GM12878 (cell line): ENCODE data around the gene TFB1M. TPM values are rescaled to one million over a fixed set of nuclear protein-coding genes. Genes with fewer than 3 reads are reported as not detected.

Experiments used
- ATAC-seq: fragments of 200-7000 bp; cut with Tn5 transposase; 3 replicates; pipeline ENCODE4 v1.9.1; 2020; ENCODE audit warnings: mild to moderate bottlenecking, moderate library complexity
- BruUV-seq: library from RNA; stranded (reverse); fragments of 400-500 nt; replicated peaks from 2 replicates; lab custom pipeline; 2021; lab: Mats Ljungman, UMichigan
- CTCF ChIA-PET: fragments of 300-600 bp; sonication (Branson Sonifier 250); formaldehyde crosslinking; extraction: SDS; loops from one replicate; lab custom pipeline; 2021; ENCODE audit warnings: inconsistent platforms; lab: Yijun Ruan, JAX
- POLR2A ChIA-PET: fragments of 350-600 bp; formaldehyde crosslinking; extraction: SDS; loops from one replicate; lab custom pipeline; 2021; ENCODE audit warnings: inconsistent platforms; lab: Charles Lee
- RAD21 ChIA-PET: fragments of 300-600 bp; sonication (Branson Sonifier 250); formaldehyde crosslinking; loops from one replicate; lab custom pipeline; 2023; ENCODE audit warnings: antibody characterized with exemption; ENCODE audit not compliant: unreplicated experiment; lab: Charles Lee
- SMC1A ChIA-PET: fragments of 300-600 bp; sonication (Branson Sonifier 250); formaldehyde crosslinking; loops from one replicate; lab custom pipeline; 2023; ENCODE audit not compliant: unreplicated experiment, uncharacterized antibody; lab: Charles Lee
- DNase-seq: peaks from one replicate; pipeline ENCODE4 v3.0.0-alpha.2; 2011; ENCODE audit warnings: low read depth, low spot score
- FAIRE-seq: peaks from 3 replicates; lab custom pipeline; 2011; peaks lifted over from hg19 to GRCh38; lab: Jason Lieb, UNC
- H2AFZ ChIP-seq: 2 replicates; pipeline ENCODE4 v1.6.0; 2011; ENCODE audit warnings: low read depth, low read length, control low read depth; ENCODE audit not compliant: control insufficient read depth
- H3K27ac ChIP-seq: 2 replicates; pipeline ENCODE4 v1.5.1; 2011; ENCODE audit warnings: control low read depth; ENCODE audit not compliant: control insufficient read depth, insufficient read depth
- H3K27me3 ChIP-seq, 2 experiments: replicated peaks in 1 of 2; 2 replicates each; pipeline versions ENCODE4 v1.6.0 to v1.6.1; 2011; ENCODE audit warnings: low read length in 1 of 2; ENCODE audit not compliant: control insufficient read depth in 2 of 2, insufficient read depth in 2 of 2
- H3K36me3 ChIP-seq, 2 experiments: 2 replicates each; pipeline ENCODE4 v1.5.1; 2011; ENCODE audit warnings: low read length in 1 of 2; ENCODE audit not compliant: control insufficient read depth in 2 of 2, insufficient read depth in 2 of 2
- H3K4me1 ChIP-seq: 2 replicates; pipeline ENCODE4 v1.6.1; 2011; ENCODE audit warnings: mild to moderate bottlenecking, low read length, moderate library complexity, mixed read lengths; ENCODE audit not compliant: control insufficient read depth, insufficient read depth
- H3K4me2 ChIP-seq: 2 replicates; pipeline ENCODE4 v1.6.0; 2011; ENCODE audit warnings: control low read depth; ENCODE audit not compliant: control insufficient read depth, insufficient read depth
- H3K4me3 ChIP-seq: fragments of 200-600 bp; sonication (generic); 2 replicates; pipeline ENCODE4 v1.5.1; 2016
- H3K79me2 ChIP-seq: 2 replicates; pipeline ENCODE4 v1.6.0; 2011; ENCODE audit warnings: low read length; ENCODE audit not compliant: control insufficient read depth, insufficient read depth
- H3K9ac ChIP-seq: 2 replicates; pipeline ENCODE4 v1.8.0; 2011; ENCODE audit warnings: low read length, control low read depth, mixed read lengths; ENCODE audit not compliant: control insufficient read depth, insufficient read depth
- H3K9me3 ChIP-seq: replicated peaks from 3 replicates; pipeline ENCODE4 v1.5.1; 2011; ENCODE audit warnings: mild to moderate bottlenecking, low read length; ENCODE audit not compliant: control insufficient read depth, insufficient read depth
- H4K20me1 ChIP-seq: 2 replicates; pipeline ENCODE4 v1.6.0; 2011; ENCODE audit not compliant: control insufficient read depth, insufficient read depth
- FOXM1 ChIP-seq: IDR thresholded peaks from 2 replicates; pipeline ENCODE4 v1.6.1; 2012; ENCODE audit warnings: low read depth, mild to moderate bottlenecking, inconsistent platforms, low read length, moderate library complexity
- IKZF2 ChIP-seq, 2 experiments: fragments of 450-650 bp; IDR thresholded peaks; 2 replicates each; pipeline ENCODE4 v1.6.1; 2017; ENCODE audit warnings: mild to moderate bottlenecking in 2 of 2, moderate library complexity in 2 of 2
- NKRF ChIP-seq: fragments of 450-650 bp; conservative IDR thresholded peaks from 2 replicates; pipeline ENCODE4 v1.6.1; 2017; ENCODE audit warnings: mild to moderate bottlenecking, moderate library complexity
- NR2C2 ChIP-seq: IDR thresholded peaks from 2 replicates; pipeline ENCODE4 v1.6.1; 2011; ENCODE audit warnings: borderline replicate concordance, low read depth; ENCODE audit not compliant: control insufficient read depth, insufficient read length
- POU2F2 ChIP-seq: IDR thresholded peaks from 3 replicates; pipeline ENCODE4 v1.6.1; 2011; ENCODE audit warnings: low read depth, mild to moderate bottlenecking, low read length, borderline replicate concordance
- WGBS: methylation state at CpG from one replicate; pipeline ENCODE4 v1.1.6; 2016; ENCODE audit warnings: low lambda C conversion rate; ENCODE audit not compliant: insufficient replicate concordance, insufficient coverage; ENCODE audit errors: missing lambda C conversion rate; 5-methylcytosine and 5-hydroxymethylcytosine counted together
- in situ Hi-C: fragments of 300-500 bp; cut with MboI; formaldehyde crosslinking; loops from 9 replicates; pipeline ENCODE4 v1.14.3; 2018; ENCODE audit warnings: mixed read lengths
- intact Hi-C: fragments of 100-400 bp; cut with micrococcal nuclease; formaldehyde crosslinking; loops from one replicate; pipeline ENCODE4 v1.14.2; 2022; ENCODE audit not compliant: unreplicated experiment
- polyA plus RNA-seq, 11 experiments: library from polyadenylated mRNA; depleted of rRNA in 4 of 11; unstranded in 6 of 11; stranded (reverse) in 5 of 11; fragments of >200 nt; fragmentation: Nextera tagmentation in 4 of 11; fragmentation: Illumina TruSeq in 1 of 11; extraction: Ambion mirVana in 4 of 11; extraction: Trizol in 1 of 11; gene quantifications; 1 replicate in 1 of 11; 2 replicates in 10 of 11; pipeline versions ENCODE4 v1.2.1 to v1.2.3, GENCODE V29; 2011 to 2016; ENCODE audit warnings: inconsistent platforms in 2 of 11, missing spikeins in 2 of 11, low read depth in 1 of 11
- total RNA-seq, 4 experiments: library from RNA; depleted of rRNA in 3 of 4; stranded (reverse); fragments of >200 nt in 3 of 4; fragmentation: Illumina TruSeq in 1 of 4; extraction: Trizol in 1 of 4; gene quantifications; 2 replicates each; pipeline versions ENCODE4 v1.2.1 to v1.2.3, GENCODE V29; 2013 to 2021
- TF ChIP-seq, protein P1 (sequence below): fragments of 450-650 bp; IDR thresholded peaks from 2 replicates; pipeline ENCODE4 v1.6.1; 2017; ENCODE audit warnings: antibody characterized with exemption, mild to moderate bottlenecking, moderate library complexity

TFB1M gene
- total and polyA plus RNA-seq, 10 of the 15 experiments (the other 5 are each of a cell fraction or from before 2014, with no cell fraction given): 29.9 to 117 (median 41.3) TPM

DNA sequence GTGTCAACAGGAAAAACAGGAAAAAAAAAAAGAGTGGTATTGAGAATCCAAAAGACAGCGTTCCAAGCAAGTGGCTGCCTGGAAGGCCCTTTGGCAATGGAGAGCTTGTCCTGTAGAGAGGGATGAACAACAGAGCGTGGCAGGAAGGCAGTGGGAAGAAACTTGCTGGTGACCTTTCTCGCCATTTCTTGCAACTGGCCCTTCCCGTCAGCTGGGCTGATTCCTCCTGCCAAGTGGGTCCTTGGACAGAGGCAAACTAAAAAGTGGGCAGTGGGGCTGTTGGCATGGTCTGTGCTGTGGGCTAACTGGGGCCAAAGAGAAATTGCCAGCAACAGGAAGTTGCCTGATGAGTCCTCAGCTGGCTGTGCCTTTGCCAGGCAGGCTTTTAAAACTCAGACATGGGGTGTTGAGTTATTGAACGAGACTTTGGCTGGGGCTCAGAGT, 94.4 kb downstream of the TFB1M start:
- BruUV-seq: no TSS peak
- no peak for TF ChIP-seq NR2C2
- TF ChIP-seq, protein P1, sequence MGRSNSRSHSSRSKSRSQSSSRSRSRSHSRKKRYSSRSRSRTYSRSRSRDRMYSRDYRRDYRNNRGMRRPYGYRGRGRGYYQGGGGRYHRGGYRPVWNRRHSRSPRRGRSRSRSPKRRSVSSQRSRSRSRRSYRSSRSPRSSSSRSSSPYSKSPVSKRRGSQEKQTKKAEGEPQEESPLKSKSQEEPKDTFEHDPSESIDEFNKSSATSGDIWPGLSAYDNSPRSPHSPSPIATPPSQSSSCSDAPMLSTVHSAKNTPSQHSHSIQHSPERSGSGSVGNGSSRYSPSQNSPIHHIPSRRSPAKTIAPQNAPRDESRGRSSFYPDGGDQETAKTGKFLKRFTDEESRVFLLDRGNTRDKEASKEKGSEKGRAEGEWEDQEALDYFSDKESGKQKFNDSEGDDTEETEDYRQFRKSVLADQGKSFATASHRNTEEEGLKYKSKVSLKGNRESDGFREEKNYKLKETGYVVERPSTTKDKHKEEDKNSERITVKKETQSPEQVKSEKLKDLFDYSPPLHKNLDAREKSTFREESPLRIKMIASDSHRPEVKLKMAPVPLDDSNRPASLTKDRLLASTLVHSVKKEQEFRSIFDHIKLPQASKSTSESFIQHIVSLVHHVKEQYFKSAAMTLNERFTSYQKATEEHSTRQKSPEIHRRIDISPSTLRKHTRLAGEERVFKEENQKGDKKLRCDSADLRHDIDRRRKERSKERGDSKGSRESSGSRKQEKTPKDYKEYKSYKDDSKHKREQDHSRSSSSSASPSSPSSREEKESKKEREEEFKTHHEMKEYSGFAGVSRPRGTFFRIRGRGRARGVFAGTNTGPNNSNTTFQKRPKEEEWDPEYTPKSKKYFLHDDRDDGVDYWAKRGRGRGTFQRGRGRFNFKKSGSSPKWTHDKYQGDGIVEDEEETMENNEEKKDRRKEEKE: no peak
- no peak for TF ChIP-seq FOXM1
- no peak for TF ChIP-seq NKRF
- no peak for TF ChIP-seq POU2F2
- TF ChIP-seq IKZF2 (IDR thresholded peaks at IDR 0.05): no peak
- ATAC-seq (no peak), DNase-seq (no peak), FAIRE-seq (no peak)
- intact Hi-C loops: no loop called here
- CTCF ChIA-PET: no interaction called here
- Histone ChIP-seq H3K9ac (no peak overlapping the region), H3K4me1 (peaks cover 12% of the 10 kb centered on the region), H3K36me3 (no peaks in the 10 kb centered on the region; a peak in 2 of 4 replicates), H3K27ac (no peak overlapping the region), H2AFZ (no peak overlapping the region), H3K4me2 (no peak overlapping the region), H3K9me3 (no peaks in the 10 kb centered on the region), H4K20me1 (no peaks in the 10 kb centered on the region; the same call in 1 of the 2 replicates), H3K27me3 (no peaks in the 10 kb centered on the region), H3K79me2 (no peaks in the 10 kb centered on the region; the same call in 1 of the 2 replicates), H3K4me3 (no peak overlapping the region)
- WGBS: 89% methylated on average over 5 of the region's 5 CpGs
- in situ Hi-C loops: no loop called here
- SMC1A ChIA-PET: no interaction called here
- POLR2A ChIA-PET: no interaction called here
- RAD21 ChIA-PET: no interaction called here
